Measurements from ENCODE around the gene NFE2L3. TPM values are rescaled to one million over a fixed set of nuclear protein-coding genes. Genes with fewer than 3 reads are reported as not detected.

NFE2L3 gene
- total and polyA plus RNA-seq, 2 donors (not counting 1 experiment from before 2014, with no cell fraction given): 1.4 to 1.6 TPM

DNA sequence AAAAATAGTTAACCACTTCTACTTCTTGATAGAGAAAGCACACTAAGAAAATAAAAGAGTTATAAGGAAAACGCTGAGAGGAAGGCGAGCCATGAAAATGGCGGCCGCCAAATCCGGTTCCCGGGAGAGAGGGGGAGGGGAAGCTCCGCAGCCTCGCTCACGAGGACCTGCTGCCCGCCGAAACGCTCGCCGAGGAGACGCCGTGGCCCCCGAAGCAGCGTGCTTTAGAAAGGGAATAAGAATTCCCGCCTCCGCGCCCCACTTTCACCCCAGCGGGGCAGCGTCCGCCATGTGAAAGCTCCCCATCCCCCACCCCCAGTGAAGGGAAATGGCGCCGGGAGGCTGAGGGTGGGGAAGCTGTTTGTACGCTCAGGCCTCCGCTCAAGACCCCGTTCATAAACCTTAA is 48.0 kb downstream of the NFE2L3 start:
- Histone ChIP-seq H4K20me1 (ENCODE audit: control insufficient read depth, insufficient read depth, low read length, poor library complexity, severe bottlenecking) (peaks cover 63% of the 10 kb centered on the region), H3K36me3 (replicated peaks in 1 of 2; ENCODE audit: control extremely low read depth in 1 of 2, control insufficient read depth in 1 of 2, extremely low read depth in 1 of 2, insufficient read depth in 2 of 2, low read length in 1 of 2) (peaks cover 0 to 40% of the 10 kb centered on the region in 2 experiments), H2AFZ (ENCODE audit: insufficient read depth, low read depth, low read length, poor library complexity, severe bottlenecking) (peak overlapping the region; percentile 29), H3K4me3 (ENCODE audit: control extremely low read depth in 1 of 5, extremely low read depth in 1 of 5, insufficient read depth in 1 of 5, low read depth in 2 of 5, low read length in 4 of 5) (peak overlapping the region; percentile 80 to 100 (median 100)), H3K27me3 (replicated peaks in 1 of 4; ENCODE audit: control extremely low read depth in 1 of 4, control insufficient read depth in 3 of 4, insufficient read depth in 4 of 4, low read length in 3 of 4) (no peaks in the 10 kb centered on the region), H3K9me3 (ENCODE audit: control extremely low read depth in 1 of 3, control insufficient read depth in 2 of 3, insufficient read depth in 1 of 3, low read length in 2 of 3) (no peaks in the 10 kb centered on the region), H3K4me1 (ENCODE audit: control insufficient read depth in 2 of 2, insufficient read depth in 2 of 2, low read length in 2 of 2) (peaks cover 41 to 45% of the 10 kb centered on the region in 2 donors), H3K27ac (ENCODE audit: low read length in 2 of 2) (peak overlapping the region; percentile 97 to 99), H3K4me2 (replicated peaks; ENCODE audit: low read depth, low read length, poor library complexity, severe bottlenecking) (peak overlapping the region; percentile 82), H3K9ac (ENCODE audit: low read length) (peak overlapping the region; percentile 100), H3K79me2 (ENCODE audit: control insufficient read depth, insufficient read depth, low read length) (peaks cover 84% of the 10 kb centered on the region)
- no peaks in the 10 kb centered on the region for H3K27me3 Mint-ChIP-seq
- ATAC-seq (ENCODE audit: low read depth) (peak; percentile 15), DNase-seq (peak; percentile 92)
- 0% methylated on average over 8 of the region's 29 CpGs for WGBS (ENCODE audit: insufficient coverage)
- H3K27ac Mint-ChIP-seq: peak overlapping the region; percentile 100
- peak overlapping the region; percentile 99 for H3K4me3 Mint-ChIP-seq
- TF ChIP-seq EZH2 (IDR thresholded peaks at IDR 0.05; ENCODE audit: borderline replicate concordance, insufficient read depth, low read depth, low read length, poor library complexity, severe bottlenecking): no peak
- TF ChIP-seq, protein P1, sequence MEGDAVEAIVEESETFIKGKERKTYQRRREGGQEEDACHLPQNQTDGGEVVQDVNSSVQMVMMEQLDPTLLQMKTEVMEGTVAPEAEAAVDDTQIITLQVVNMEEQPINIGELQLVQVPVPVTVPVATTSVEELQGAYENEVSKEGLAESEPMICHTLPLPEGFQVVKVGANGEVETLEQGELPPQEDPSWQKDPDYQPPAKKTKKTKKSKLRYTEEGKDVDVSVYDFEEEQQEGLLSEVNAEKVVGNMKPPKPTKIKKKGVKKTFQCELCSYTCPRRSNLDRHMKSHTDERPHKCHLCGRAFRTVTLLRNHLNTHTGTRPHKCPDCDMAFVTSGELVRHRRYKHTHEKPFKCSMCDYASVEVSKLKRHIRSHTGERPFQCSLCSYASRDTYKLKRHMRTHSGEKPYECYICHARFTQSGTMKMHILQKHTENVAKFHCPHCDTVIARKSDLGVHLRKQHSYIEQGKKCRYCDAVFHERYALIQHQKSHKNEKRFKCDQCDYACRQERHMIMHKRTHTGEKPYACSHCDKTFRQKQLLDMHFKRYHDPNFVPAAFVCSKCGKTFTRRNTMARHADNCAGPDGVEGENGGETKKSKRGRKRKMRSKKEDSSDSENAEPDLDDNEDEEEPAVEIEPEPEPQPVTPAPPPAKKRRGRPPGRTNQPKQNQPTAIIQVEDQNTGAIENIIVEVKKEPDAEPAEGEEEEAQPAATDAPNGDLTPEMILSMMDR (IDR thresholded peaks at IDR 0.05): no peak
- peaks cover 53% of the 10 kb centered on the region for H3K4me1 Mint-ChIP-seq
- intact Hi-C loops (cut with micrococcal nuclease): loop anchor here (2.0 kb wide), 4 partner anchors 93 to 249 kb away; no protein-coding TSS in a partner anchor
- ChIA-PET CTCF (interaction anchor here (1.3 to 9.6 kb wide), 11 partner anchors 12 to 306 kb away, joined by 5 to 114 read pairs (median 33); partner anchors contain the start of genes NFE2L3 and SNX10), POLR2A (interaction anchor here (0.6 to 3.3 kb wide), 16 partner anchors 8 to 1541 kb away, joined by 3 to 23 read pairs (median 4); partner anchors contain the start of gene NFE2L3)
- H3K9me3 Mint-ChIP-seq (ENCODE audit: insufficient read depth): no peaks in the 10 kb centered on the region
